Right lobe of liver (tissue), 4 donors: ENCODE data around the gene TF.

Experiments
- POLR2A ChIP-seq: fragments of 450-650 bp; IDR thresholded peaks from one replicate; pipeline ENCODE4 v1.6.1; 2017; ENCODE audit warnings: antibody characterized with exemption, mild to moderate bottlenecking
- TF ChIP-seq, protein P1 (sequence below), 4 donors: fragments of 200-600 bp in 3 of 4; fragments of 450-650 bp in 1 of 4; IDR thresholded peaks; one replicate each; pipeline versions ENCODE4 v1.5.1 to v1.8.0; 2016 to 2022; ENCODE audit warnings: antibody characterized with exemption in 4 of 4, mild to moderate bottlenecking in 2 of 4
- donor health status: DM: no; HTN: no; CAD: no.
- donor health status: DM: no; HTN: no; CAD: no.
- donor health status: DM: no; HTN: yes; CAD: no.

DNA sequence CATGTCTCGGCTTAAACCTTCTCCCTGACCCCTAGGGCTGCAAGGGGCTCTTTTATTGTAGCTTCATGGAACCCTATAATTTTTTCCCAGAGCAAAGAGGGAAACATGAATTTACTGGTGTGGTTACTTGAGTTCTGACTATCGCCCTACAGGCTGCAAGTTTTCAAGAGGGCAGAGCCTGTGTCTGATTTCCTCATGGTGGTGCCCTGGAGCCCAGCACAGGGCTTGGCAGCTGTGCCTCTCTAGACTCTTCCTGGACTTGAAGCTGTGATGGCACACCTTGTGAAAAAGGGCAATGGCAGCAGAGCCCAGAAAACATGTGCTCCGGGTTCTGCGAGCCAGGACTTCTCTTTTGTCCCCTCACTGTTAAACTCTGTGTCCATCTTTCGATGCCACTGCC lies 34.2 kb upstream of the TF start:
- TF ChIP-seq POLR2A = no peak
- TF ChIP-seq, protein P1, sequence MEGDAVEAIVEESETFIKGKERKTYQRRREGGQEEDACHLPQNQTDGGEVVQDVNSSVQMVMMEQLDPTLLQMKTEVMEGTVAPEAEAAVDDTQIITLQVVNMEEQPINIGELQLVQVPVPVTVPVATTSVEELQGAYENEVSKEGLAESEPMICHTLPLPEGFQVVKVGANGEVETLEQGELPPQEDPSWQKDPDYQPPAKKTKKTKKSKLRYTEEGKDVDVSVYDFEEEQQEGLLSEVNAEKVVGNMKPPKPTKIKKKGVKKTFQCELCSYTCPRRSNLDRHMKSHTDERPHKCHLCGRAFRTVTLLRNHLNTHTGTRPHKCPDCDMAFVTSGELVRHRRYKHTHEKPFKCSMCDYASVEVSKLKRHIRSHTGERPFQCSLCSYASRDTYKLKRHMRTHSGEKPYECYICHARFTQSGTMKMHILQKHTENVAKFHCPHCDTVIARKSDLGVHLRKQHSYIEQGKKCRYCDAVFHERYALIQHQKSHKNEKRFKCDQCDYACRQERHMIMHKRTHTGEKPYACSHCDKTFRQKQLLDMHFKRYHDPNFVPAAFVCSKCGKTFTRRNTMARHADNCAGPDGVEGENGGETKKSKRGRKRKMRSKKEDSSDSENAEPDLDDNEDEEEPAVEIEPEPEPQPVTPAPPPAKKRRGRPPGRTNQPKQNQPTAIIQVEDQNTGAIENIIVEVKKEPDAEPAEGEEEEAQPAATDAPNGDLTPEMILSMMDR (IDR thresholded peaks at IDR 0.05) = peak; percentile 11 to 43 (median 26)
